Fibroblast of villous mesenchyme (primary cell): ENCODE measurements around the gene SRGAP2. TPM values are rescaled to one million over a fixed set of nuclear protein-coding genes. Genes with fewer than 3 reads are reported as not detected.
"Not testable (repeated sequence)": the region's sequence is repeated elsewhere in the genome, so short reads cannot be mapped to it uniquely, and the experiment has no call there.

Experiments
- DNase-seq: peaks from one replicate; pipeline ENCODE4 v3.0.0-alpha.2; 2010; ENCODE audit warnings: low read depth
- H3K4me3 ChIP-seq: 2 replicates; pipeline ENCODE4 v1.5.1; 2011; ENCODE audit warnings: low read depth, mild to moderate bottlenecking, low read length
- total RNA-seq: library from RNA; depleted of rRNA; stranded (reverse); fragments of >200 nt; gene quantifications from 2 replicates; pipeline ENCODE4 v1.2.3, GENCODE V29; 2012
- TF ChIP-seq, protein P1 (sequence below): IDR thresholded peaks from 2 replicates; pipeline ENCODE4 v1.5.1; 2012; ENCODE audit warnings: low read depth, mild to moderate bottlenecking, low read length; ENCODE audit not compliant: insufficient read depth

Gene SRGAP2
- total RNA-seq: 43.8 and 45.3 TPM in 2 replicates

DNA sequence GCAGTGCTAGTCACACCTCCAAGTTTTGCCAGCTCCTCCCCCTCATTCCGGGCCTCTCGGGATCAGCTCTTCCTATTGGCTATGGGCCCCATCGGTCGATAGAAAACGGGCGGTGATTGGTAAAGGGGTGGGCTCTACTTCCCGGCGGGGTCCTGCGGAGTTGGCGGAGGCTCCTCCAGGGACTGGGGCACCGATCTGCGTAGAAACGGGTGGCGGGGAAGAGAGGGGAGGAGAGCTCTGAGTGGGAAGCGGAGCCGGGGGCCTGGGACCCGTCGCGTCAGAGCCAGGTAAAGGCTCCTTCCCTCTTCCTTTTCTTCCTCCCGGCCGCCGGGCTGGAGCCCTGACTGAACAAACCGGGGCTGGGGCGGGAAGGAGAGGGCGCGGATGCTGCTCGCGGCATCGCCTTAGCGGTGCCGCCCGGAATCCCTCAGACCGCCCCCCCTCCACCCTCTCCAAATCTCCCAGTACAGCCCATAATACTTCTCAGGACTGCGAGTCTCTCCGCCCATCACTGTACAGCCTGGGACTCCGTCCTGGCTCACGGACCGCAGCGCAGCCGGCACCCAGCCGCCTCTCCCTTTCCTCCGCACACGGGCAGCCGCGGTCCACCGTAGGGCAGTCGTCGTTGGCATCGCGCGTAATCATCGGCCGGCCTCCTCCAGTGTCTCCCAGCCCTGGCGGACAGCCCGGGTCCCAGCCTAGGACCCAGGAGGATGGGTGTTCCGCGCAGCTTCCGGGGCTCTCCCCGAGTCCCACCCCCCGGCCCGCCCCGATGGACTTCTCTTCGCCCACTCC is at the start of gene SRGAP2:
Gene SRGAP2, plus strand, starts transcription at position 178 of the 795 bp plus-strand sequence. CDS start 2,430 bp downstream, outside the sequence.
- peak within 1 kb of the TSS; percentile 60 for H3K4me3 ChIP-seq
- DNase-seq: peak; percentile 56

DNA sequence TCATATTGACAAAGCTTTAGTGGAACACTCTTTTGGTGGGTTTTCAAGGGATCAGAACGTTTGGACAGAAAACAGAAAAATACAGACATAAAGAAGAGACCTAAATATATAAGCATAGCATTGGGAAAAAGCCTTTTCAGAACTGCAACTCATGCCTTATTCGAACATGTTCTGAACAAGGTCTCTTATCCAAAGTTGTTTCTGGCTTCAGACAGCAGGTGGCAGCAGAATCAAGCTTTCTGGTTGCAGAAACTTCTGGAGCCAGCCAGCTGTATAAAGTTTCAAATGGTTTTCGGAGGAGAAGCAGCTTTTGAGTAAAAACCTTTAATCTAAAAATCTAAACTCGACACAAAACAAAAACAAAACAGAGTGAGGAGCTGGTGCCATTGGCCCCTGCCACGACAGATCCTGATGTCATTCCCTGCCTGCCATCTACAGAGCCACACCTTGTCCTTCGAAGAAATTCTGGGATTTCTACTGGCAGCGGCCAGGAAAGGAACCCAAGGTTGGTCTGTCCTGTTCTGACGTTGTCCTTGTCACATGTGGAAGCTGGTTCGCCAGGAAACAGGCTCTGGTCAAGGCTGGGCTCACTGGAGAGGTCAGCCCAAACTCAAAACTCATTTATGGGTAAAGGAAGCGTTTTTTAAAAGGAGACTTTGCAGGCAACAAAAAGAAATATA is 35.9 kb upstream of the SRGAP2 start:
- H3K4me3 ChIP-seq, DNase-seq: not testable (repeated sequence)

DNA sequence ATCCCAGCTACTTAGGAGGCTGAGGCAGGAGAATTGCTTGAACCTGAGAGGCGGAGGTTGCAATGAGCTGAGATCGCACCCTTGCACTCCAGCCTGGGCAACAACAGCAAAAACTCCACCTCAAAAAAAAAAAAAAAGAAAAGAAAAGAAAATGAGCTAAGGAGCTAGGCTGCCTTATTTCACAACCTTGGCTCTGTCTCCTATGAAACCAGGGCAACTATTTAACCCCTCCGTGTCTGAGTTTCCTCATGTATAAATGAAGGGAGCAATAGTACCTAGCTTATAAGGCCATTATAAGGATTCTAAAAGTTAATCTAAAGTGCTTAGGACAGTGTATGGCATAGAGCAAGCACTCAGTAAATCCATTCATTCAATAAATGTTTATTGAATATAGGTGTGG is 33.5 kb upstream of the SRGAP2 start:
- DNase-seq: peak; percentile 50
- not testable (repeated sequence) for H3K4me3 ChIP-seq

DNA sequence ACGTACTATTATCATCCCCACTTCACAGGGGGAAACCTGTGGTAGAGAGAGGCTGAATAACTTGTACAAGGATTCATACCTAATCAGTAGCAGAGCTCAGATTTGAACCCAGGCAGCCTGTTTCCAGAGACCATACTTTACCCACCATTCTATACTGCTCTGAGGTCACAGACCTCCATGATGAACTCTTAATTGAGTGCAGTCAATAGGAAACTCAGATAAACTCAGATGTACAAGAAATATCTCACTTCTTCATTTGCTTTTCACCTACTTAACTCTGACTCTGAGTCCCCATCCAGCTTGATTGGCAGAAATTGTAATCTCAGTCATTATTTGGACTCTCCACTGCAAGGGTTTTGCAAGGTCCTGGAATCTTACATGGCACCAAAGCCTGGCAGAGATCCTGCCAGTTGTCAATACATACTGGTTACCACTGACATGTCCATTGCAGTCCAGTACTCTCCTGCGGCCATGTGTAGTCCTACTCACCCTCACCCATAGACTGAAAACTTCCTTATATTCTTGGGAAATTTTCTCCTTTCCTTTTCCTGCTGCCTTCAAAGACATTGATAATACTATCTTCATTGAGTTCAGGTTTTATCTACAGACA is 30.1 kb upstream of the SRGAP2 start:
- H3K4me3 ChIP-seq, DNase-seq: not testable (repeated sequence)

DNA sequence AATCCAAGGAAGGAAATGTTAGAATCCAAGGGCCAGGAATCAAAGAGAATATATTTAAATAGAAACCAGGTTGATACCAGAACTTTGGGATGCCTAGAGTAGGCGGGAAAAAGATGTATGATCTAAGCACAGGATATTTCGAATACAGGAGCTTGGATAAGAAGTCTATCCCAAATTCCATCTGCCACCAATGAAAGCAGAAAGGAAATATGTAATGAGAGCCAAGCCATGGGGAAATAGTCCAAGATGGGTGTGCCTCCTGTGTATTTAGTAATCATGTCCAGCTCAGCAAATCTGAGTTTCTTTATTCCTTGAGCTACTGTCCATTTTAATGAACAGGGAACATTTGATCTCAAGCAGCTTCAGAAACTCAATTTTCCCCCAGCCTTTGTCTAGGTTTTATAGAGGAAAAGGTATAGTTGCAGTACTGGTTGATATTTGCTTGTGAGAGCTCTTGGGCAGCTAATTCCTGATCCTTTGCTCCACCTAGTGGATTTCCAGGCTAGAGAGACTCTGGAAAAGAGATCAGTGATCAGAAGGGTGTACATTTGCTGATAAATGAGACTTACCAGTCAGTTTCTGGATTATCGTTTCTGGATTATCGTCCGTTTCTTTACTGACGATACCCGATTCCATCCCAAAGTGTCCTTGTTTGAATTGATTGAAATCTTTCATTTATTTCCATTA is 29.0 kb upstream of the SRGAP2 start:
- peak; percentile 33 for DNase-seq
- H3K4me3 ChIP-seq: not testable (repeated sequence)
- TF ChIP-seq, protein P1, sequence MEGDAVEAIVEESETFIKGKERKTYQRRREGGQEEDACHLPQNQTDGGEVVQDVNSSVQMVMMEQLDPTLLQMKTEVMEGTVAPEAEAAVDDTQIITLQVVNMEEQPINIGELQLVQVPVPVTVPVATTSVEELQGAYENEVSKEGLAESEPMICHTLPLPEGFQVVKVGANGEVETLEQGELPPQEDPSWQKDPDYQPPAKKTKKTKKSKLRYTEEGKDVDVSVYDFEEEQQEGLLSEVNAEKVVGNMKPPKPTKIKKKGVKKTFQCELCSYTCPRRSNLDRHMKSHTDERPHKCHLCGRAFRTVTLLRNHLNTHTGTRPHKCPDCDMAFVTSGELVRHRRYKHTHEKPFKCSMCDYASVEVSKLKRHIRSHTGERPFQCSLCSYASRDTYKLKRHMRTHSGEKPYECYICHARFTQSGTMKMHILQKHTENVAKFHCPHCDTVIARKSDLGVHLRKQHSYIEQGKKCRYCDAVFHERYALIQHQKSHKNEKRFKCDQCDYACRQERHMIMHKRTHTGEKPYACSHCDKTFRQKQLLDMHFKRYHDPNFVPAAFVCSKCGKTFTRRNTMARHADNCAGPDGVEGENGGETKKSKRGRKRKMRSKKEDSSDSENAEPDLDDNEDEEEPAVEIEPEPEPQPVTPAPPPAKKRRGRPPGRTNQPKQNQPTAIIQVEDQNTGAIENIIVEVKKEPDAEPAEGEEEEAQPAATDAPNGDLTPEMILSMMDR: peak; percentile 17

DNA sequence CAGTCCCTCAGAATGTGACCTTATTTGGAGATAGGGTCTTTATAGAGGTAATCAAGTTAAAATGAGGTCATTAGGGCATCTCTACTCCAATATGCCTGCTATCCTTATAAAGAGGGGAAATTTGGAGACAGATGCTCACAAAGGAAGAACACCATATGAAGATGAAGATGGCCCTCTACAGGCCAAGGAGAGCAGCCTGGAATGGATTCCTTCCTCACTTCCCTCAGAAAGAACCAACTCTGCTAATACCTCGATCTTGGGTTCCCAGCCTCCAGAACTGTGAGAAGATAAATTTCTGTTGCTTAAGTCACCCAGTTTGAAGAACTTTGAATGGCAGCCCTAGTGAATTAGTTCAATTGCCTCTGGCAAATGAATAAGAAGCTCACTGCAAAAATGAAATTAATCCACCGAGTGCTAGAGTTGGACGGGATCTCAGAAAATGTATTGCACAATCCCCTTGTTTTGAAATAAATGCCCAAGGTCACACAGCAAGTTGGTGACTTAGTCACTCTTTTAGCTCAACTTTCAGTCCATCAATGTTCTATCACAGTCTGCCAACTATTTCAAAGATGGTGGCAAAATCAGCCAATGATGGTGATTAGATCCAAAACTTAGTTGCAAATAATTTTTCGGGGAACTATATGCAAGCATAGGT is 27.8 kb upstream of the SRGAP2 start:
- H3K4me3 ChIP-seq: not testable (repeated sequence)
- TF ChIP-seq, protein P1: peak; percentile 6
- DNase-seq: peak; percentile 11

DNA sequence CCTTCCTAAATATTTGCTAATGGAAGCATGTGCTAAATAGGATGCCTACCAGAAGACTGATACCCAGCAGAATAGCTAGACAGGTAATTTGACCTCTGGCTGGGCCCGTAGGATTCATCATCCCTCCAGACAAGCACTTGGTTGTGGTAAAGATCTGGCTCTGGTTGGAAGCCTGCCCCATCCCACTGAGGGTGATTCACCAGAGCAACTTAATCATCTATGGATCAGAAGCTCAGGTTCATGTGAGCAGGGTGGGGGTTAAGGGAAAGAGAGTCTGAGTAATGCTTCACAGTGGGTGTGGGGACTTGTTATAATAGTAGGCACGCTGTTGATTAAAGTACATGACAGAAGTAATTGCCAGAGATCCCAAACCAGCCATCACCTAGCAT is 27.2 kb upstream of the SRGAP2 start:
- not testable (repeated sequence) for H3K4me3 ChIP-seq, DNase-seq

DNA sequence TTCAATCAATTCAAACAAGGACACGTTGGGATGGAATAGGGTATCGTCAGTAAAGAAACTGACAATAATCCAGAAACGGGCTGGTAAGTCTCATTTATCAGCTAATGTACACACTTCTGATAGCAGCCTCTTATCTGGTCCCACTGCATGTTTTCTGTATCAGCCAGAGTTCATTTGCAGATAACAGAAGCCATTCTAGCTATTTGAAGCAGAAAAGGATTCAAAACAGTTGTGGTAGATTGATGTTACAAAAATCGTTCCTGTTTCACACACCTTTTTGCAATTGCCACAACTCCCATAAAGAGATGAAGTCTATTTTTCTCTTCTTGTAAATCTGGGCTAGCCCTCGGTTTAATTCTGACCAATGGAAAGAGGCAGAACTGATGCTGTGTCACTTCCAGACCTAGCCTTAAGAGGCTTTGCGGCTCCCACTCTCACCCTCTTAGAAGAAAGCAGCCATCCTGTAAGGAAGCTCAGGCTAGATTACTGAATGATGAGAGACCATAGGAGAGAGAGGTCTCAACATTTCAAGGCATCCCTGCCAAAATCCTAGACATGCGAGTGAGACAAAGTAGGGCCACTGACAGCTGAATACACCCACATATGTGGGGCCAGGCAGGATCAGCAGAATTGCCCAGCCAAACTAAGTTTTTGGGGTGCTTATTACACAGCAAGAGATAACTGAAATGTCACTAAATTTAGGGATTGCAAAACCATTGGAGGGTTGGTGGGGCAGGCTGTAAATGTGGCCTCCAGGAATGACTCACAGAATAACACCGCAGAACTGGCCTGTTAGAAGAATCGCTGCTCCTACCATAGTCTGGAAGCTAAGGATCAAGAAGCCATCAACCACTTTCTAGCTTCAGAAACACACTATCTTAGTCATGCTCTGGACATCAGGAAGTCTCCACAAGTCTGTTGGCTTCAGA is 25.0 kb upstream of the SRGAP2 start:
- DNase-seq: peak; percentile 78
- not testable (repeated sequence) for H3K4me3 ChIP-seq

DNA sequence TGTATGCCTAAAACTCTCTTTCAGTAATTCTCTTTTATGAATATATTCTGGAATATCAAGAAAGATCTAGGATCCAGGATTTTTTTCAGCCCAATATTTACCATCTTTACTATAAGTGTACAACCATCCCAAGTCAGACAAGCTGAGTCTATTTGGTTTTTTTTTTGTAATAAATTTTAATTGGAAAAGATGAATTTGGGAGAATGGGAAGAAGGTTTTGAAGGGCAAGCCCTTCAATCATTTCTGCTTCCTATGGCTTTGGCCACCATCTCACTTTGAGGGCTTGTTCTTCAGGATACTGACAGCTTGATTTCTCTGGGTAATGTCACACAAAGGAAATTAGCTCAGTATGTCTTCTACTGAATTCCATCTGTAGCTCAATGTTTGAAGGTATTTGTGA is 23.7 kb upstream of the SRGAP2 start:
- H3K4me3 ChIP-seq: not testable (repeated sequence)

DNA sequence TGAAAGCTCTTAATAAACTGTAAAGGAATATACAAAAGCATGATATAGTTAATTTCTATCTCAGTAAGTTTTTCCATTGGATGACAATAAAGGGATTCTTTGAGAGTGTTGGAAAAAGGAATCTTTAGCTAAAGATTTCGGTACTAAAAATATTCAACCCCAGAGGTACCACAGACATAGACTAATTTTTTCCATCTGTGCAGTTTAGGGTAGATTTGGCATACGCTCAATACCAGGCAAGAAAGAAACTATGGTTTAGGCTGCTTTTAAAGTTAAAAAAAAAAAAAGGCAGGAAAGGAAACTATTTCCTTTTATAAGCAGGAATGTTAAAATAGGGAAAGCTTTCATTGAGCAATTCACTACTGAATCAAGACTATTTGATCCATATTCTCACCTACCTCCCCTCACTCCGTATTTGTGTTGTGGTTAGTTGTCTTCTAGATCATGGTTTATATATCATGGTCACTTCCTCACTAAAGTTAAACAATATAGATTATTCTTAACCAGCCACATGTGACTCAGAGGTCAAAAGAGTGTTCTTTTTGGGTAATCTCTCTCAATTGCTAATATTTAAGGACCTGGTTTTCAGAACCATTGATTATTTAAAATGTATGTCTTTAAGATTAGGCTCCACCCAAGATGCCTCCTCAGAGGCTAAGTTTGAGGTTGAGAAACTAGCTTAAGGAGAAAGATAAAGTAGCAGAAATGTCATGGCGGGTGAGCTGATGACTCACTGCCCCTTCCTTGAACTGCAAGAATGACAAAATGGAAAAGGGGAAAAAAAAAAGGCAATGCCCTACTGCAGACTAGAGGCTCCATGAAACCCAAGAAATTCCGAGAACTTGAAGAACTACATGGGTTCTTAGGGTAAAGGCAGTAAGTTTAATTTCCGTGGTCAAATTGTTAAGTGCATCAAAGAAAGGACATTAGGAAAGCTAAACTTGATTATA is 20.7 kb upstream of the SRGAP2 start:
- H3K4me3 ChIP-seq: not testable (repeated sequence)
- peak; percentile 46 for DNase-seq

More for the DNA sequence above, 23.7 kb upstream of the SRGAP2 start:
- not testable (repeated sequence) for DNase-seq

DNA sequence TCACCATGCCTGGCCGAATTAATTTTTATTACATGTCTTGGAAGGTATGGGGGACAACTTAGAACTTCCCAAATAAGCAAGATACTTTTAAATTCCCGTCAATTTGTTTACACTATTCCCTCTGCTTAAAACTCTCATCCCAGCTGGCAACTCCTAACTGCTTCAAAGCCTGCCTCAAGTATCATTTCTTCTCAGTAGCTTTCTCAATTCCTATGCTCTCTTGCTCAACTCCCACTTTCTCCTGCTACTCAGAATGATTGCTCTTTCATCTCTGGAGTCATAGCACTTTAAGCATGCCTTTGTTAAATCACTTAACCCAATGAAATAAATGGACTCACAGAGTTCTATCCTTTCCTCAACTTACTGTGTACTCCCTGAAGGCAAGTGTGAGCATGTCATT is 19.6 kb upstream of the SRGAP2 start:
- peak; percentile 19 for DNase-seq
- not testable (repeated sequence) for H3K4me3 ChIP-seq

DNA sequence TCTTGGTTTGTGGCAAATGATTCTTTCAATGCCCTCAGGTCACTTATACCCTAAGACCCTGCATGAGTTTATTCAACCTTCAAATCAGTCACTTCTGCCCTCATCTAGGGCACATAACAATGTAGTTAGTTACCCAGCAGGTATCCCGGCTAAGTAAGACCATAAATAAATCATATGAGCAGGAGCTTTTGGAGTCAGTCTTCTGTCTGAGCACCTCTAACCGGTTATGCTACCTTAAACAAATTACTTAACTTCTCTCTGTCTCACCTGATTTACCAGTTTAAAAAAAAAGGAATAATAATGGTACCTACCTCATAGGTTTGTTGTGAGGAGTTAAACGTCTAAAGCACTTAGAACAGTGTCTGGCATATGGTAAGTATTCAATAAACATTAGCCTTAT is 17.6 kb upstream of the SRGAP2 start:
- DNase-seq, H3K4me3 ChIP-seq: not testable (repeated sequence)

DNA sequence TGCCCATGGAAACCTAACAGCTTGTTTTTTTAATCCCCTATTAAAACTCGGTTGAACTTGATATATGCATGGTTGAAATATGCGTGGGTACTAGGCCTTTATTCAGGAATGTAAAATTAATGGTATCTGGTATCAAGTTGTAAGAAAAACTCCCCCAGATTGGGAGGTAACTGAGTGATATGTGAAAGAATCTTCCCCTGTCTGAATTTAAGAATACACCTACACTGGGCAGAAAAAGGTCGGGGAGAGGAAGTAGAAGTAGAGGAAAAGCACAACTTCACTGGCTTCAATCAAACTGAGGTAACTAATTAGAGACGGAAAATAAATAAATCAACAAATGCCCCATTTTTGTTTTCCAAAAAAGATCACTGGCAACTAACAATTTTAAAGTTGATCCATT is 16.5 kb upstream of the SRGAP2 start:
- H3K4me3 ChIP-seq, DNase-seq: not testable (repeated sequence)

DNA sequence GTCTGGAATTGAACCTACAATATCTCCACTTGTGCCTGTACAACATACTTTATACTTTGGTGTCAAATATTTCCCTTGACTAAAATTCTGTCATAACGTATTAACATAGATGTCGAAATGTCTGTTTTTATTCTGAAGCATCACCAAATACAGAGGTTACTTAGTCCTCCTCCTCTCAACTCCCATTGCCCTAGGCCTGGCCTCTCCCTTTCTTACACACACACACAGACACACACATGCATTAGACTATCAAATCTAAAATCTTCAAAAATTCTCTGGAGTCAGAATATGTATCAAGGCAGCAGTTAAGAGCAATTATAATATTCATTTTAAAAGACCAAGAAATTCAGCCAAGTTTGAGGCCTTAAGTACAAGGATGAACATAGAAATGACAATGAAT is 8.2 kb upstream of the SRGAP2 start:
- H3K4me3 ChIP-seq, DNase-seq: not testable (repeated sequence)
